SK-MEL-5 (cell line): Measurements from ENCODE around the gene DNAH2. TPM values are rescaled to one million over a fixed set of nuclear protein-coding genes. Genes with fewer than 3 reads are reported as not detected.

Experiments
- DNase-seq: peaks from one replicate; pipeline ENCODE4 v3.0.0-alpha.2; 2016; ENCODE audit warnings: low read depth, low spot score
- in situ Hi-C: cut with HindIII; loops from 2 replicates; pipeline ENCODE4 v1.10.0; 2016; ENCODE audit warnings: low sequenced_read_pairs, high pct_unique_total_duplicates, low pct_unique_long_range_greater_than_20kb
- total RNA-seq: library from RNA; depleted of rRNA; stranded (reverse); fragments of >200 nt; shearing (Covaris generic); gene quantifications from 2 replicates; pipeline ENCODE4 v1.2.3, GENCODE V29; 2014

DNAH2 gene
- total RNA-seq, 1 experiment from 2014 or later, result 0.03 TPM

DNA sequence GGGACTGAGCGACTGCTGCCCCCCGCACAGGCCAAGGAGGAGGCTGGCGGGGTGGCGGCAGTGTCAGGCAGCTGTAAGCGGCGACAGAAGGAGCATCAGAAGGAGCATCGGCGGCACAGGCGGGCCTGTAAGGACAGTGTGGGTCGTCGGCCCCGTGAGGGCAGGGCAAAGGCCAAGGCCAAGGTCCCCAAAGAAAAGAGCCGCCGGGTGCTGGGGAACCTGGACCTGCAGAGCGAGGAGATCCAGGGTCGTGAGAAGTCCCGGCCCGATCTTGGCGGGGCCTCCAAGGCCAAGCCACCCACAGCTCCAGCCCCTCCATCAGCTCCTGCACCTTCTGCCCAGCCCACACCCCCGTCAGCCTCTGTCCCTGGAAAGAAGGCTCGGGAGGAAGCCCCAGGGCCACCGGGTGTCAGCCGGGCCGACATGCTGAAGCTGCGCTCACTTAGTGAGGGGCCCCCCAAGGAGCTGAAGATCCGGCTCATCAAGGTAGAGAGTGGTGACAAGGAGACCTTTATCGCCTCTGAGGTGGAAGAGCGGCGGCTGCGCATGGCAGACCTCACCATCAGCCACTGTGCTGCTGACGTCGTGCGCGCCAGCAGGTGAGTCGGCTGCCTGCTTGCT is 131.7 kb downstream of the DNAH2 start:
- in situ Hi-C loops, result no loop called here
- no peak for DNase-seq

DNA sequence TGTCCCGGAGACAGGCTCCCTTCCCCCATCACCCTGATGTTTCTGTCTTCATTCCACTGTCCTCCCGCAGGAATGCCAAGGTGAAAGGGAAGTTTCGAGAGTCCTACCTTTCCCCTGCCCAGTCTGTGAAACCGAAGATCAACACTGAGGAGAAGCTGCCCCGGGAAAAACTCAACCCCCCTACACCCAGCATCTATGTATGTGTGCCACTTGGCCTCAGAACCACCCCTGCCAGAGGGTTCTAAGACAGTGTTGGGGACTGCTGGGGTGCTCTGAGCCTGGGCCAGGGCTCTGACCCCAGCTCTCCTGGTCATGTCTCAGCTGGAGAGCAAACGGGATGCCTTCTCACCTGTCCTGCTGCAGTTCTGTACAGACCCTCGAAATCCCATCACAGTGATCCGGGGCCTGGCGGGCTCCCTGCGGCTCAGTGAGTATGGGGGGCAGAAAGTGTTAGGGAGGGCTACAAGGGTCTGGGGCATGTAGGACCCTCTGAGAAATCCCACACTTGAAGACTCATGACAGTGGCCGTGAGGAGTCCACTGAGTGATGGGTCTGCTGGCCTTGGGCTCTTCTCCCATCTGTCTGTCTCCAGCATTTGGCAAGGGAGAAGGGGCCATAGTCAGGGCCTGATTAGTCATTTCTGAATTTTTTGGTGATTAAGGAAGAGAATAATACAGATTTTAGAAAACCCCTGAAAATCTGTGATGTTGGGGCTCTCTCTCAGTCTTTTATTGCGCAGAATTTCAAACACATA is 132.4 kb downstream of the DNAH2 start:
- DNase-seq, result no peak
- in situ Hi-C loops, result no loop called here

DNA sequence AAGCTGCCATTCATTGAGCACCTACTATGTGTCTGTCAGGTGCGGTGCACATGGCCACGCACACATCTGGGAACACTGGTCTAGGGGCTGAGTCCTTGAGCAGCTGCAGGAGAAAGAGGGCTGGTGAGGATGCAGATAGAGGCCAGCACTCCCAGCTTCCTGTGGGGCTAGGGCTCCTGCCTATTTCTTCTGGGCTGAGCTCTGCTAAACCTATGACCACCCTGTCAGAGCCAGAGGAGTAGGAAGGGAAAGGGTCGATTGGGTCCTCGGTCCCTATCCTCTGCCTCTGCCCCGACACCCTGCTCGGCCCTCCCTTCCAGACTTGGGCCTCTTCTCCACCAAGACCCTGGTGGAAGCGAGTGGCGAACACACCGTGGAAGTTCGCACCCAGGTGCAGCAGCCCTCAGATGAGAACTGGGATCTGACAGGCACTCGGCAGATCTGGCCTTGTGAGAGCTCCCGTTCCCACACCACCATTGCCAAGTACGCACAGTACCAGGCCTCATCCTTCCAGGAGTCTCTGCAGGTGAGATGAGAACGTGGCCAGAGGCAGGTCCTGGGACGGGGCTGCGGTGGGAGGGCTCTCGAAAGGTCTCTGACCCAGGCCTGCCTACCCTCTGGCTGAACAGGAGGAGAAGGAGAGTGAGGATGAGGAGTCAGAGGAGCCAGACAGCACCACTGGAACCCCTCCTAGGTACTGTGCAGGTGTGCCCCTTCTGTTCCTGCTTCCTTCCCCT is 133.3 kb downstream of the DNAH2 start:
- in situ Hi-C loops, result no loop called here
- DNase-seq, result no peak

DNA sequence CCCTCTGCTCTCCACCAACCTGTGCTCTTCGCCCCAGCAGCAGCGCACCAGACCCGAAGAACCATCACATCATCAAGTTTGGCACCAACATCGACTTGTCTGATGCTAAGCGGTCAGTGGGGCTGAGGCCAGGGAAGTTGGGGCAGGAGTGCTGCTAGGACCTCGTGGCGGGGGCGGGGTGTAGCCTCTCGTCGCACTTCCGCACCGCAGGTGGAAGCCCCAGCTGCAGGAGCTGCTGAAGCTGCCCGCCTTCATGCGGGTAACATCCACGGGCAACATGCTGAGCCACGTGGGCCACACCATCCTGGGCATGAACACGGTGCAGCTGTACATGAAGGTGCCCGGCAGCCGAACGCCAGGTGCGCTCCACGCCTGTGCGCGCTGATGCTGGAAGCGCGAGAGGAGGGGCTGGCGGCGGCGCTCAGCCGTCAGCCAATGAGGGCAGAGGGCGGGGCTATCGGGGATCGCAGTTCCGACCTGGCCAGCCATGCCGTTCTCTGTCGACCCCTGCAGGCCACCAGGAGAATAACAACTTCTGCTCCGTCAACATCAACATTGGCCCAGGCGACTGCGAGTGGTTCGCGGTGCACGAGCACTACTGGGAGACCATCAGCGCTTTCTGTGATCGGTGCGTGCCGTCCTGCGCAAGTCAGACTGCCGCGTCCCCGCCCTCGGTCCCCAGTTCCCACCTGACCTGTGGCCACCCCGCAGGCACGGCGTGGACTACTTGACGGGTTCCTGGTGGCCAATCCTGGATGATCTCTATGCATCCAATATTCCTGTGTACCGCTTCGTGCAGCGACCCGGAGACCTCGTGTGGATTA is 134.1 kb downstream of the DNAH2 start:
- DNase-seq, result peak; percentile 90
- in situ Hi-C loops, result no loop called here

DNA sequence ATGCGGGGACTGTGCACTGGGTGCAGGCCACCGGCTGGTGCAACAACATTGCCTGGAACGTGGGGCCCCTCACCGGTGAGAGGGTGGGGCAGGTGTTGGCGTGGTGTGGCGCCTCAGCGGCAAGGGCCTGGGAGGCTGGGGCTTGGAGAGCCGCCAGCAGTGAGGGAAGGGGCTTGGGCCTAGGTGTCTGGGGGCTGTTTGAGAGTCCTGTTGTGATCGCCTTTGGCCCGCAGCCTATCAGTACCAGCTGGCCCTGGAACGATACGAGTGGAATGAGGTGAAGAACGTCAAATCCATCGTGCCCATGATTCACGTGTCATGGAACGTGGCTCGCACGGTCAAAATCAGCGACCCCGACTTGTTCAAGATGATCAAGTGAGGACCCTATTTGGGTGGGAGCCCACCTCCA is 134.7 kb downstream of the DNAH2 start:
- in situ Hi-C loops, result no loop called here
- no peak for DNase-seq

DNA sequence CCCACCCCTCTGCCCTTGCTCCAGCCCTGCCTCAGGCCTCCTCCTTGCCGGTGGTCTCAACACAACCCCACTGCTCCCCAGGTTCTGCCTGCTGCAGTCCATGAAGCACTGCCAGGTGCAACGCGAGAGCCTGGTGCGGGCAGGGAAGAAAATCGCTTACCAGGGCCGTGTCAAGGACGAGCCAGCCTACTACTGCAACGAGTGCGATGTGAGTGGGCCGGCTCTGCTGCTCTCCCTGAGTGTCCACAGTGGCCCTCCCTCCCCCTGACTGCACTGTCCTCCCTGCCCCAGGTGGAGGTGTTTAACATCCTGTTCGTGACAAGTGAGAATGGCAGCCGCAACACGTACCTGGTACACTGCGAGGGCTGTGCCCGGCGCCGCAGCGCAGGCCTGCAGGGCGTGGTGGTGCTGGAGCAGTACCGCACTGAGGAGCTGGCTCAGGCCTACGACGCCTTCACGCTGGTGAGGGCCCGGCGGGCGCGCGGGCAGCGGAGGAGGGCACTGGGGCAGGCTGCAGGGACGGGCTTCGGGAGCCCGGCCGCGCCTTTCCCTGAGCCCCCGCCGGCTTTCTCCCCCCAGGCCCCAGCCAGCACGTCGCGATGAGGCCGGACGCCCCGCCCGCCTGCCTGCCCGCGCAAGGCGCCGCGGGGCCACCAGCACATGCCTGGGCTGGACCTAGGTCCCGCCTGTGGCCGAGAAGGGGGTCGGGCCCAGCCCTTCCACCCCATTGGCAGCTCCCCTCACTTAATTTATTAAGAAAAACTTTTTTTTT is 135.6 kb downstream of the DNAH2 start:
- in situ Hi-C loops, result no loop called here
- no peak for DNase-seq

DNA sequence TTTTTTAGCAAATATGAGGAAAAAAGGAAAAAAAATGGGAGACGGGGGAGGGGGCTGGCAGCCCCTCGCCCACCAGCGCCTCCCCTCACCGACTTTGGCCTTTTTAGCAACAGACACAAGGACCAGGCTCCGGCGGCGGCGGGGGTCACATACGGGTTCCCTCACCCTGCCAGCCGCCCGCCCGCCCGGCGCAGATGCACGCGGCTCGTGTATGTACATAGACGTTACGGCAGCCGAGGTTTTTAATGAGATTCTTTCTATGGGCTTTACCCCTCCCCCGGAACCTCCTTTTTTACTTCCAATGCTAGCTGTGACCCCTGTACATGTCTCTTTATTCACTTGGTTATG is 136.1 kb downstream of the DNAH2 start:
- in situ Hi-C loops, result no loop called here
- no peak for DNase-seq

DNA sequence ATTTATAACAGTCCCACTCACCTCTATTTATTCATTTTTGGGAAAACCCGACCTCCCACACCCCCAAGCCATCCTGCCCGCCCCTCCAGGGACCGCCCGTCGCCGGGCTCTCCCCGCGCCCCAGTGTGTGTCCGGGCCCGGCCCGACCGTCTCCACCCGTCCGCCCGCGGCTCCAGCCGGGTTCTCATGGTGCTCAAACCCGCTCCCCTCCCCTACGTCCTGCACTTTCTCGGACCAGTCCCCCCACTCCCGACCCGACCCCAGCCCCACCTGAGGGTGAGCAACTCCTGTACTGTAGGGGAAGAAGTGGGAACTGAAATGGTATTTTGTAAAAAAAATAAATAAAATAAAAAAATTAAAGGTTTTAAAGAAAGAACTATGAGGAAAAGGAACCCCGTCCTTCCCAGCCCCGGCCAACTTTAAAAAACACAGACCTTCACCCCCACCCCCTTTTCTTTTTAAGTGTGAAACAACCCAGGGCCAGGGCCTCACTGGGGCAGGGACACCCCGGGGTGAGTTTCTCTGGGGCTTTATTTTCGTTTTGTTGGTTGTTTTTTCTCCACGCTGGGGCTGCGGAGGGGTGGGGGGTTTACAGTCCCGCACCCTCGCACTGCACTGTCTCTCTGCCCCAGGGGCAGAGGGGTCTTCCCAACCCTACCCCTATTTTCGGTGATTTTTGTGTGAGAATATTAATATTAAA is 136.7 kb downstream of the DNAH2 start:
- DNase-seq, result no peak

DNA sequence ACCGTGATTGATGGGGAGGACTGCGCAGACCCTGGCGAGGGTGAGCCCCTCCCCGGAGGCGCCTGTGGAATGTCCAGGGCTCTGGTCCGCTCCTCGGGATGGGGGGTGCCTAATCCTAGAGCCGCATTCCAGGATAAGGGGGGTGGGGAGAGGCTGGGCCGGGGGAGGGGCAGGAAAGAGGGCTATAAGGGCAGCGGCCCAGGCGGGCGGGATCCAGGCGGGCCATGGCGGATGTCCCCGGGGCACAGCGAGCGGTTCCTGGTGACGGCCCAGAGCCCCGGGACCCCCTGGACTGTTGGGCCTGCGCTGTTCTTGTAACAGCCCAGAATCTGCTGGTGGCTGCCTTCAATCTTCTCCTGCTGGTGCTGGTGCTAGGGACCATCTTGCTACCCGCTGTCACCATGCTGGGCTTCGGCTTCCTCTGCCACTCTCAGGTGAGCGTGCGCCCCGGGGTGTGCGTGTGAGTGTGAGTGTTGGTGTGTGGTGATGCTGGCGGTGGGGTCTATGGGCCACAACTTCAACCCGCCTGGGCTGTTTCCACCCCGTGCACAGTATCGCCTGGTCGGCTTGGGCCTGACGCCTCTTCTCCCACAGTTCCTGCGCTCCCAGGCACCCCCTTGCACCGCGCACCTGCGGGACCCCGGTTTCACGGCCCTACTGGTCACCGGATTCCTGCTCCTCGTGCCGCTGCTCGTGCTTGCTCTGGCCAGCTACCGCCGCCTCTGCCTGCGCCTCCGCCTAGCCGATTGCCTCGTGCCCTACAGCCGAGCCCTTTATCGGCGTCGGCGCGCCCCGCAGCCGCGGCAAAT is 137.5 kb downstream of the DNAH2 start, which contains the start of gene TMEM88:
Gene TMEM88, plus strand, starts transcription at position 216 of the 809 bp plus-strand sequence. Its CDS starts 9 bp downstream, at position 225.
- DNase-seq, result no peak
- in situ Hi-C loops, result no loop called here

More for the DNA sequence above, 136.7 kb downstream of the DNAH2 start:
- in situ Hi-C loops, result no loop called here

DNA sequence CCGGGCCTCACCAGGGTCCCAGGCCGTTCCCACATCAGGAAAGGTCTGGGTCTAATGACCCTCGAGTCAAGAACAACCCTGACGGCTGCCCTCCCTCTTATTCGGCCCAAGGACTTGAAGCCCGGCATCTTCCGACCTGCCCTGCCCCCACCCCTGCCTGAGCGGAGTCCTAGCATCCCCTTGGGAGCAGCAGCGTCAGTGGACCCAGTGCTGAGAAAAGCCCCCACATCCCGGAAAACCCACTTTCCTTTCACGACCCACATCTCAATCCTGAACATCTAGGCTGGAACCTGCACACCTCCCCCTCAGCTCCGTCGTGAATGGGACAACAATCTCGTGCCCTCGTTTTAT is 138.1 kb downstream of the DNAH2 start:
- DNase-seq, result no peak
- in situ Hi-C loops, result no loop called here

DNA sequence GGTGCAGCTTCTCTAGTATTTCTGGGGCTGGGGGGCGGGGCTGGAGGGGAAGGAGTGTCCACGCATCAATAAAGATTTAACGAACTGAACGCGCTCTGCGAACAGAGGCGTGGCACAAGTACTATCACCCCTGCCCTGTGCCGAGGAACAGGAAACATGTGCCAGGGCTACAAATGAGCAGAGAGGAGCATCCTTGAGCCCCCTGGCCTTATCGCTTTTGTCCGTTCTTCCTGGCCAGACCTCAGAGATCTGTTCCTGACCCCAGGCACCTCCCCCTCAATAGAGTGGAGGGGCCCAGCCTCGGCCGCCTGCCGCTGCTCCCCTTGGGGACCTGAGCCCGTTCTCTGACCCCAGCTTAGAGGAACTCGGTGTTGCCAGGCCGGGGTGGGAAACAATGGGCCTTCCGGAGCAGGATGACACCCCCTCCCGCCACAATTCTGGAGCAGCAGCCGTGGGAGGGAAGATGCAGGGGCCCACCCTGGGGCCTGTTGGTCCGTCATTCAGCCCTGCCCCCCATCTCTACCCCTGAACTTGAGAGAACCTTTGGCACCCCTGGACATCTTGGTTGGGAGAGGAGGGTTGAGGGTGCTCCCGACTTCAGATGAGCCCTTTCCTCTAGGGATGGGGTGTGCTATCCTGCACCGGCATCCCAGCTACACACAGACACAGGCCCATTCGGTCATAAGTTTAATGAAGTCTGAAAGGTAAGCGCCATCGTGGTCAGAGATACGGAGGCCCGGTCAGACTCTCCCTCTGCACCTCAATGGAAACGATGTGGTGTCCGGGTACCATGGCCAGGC is 138.7 kb downstream of the DNAH2 start:
- in situ Hi-C loops, result no loop called here
- DNase-seq, result no peak

DNA sequence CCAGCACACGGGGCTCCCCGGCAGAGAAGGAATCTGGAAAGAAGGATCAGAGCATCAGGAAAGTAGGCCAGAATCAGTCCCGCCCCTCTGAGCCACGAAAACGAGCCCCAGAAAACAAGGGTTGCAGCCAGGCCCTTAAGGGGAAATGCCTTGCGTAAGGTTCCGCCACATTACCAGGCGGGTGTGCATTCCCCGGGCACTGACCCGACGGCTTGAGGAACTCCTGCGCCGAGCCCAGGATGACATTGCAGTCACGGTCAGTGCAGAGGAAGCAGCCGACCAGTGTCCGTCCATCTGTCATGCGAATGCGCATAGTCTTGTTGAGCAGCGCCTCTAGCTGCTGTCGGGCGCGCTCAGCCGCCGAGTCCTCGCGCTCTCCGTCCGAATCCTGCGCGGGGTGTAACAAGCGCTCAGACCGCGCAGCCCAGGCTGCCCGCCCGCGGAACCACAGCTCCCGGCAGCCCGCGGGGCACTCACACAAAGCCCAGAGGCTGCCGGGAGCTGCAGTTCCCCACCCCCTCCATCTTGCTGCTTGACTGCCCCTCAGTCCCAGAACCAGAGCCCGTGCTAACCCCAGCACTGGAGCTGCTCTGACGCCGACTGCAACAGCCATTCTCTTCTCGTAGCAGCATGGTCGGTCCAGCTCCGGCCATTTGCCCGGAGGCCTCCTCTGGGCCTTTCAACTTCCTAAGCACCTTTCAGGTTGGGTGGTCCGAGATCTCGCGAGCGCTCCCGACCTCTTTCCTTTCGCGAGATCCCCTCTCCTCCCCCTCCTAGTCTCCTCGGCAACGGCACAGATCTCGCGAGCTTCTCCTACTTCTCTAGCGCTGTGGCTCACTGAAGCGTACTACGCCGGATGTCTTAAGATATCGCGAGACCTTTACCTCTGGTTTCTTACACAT is 139.5 kb downstream of the DNAH2 start, which contains the start of gene NAA38:
Gene NAA38, minus strand, starts transcription at position 749 of the 902 bp plus-strand sequence. Its CDS starts 96 bp downstream, at position 653.
- in situ Hi-C loops, result no loop called here

DNA sequence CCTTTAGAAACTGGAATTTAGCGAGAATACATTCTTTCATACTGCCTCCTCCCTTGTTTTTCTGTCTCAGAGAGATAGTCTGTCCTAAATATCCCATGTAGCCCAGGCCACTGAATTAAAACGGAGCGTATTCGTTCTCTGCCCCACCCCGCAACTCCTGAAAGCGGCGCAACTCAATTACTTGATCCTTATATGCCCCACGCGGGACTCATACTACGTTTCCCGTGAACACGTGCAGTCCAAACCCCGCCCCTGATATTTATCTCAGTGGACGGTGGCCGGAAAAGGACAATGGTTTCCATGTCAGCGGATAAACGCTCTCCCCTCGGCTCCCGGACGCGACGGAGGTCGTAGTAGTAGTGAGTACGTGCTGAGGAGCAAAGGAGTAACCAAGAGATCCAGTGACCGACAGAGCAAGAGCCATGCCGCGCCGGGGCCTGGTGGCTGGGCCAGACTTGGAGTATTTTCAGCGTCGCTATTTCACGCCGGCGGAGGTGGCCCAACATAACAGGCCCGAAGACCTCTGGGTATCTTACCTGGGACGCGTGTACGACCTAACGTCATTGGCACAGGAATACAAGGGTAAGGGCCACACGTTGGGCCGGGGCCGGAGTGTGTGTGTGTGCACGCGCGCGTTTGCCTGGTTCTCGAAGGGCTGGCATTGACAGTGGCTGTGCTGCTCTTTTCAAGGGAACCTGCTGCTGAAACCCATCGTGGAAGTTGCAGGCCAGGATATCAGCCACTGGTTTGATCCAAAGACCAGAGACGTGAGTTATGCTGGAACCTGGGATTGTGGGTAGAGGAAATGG is 140.4 kb downstream of the DNAH2 start, which contains the start of gene CYB5D1:
Gene CYB5D1, plus strand, starts transcription at position 291 of the 809 bp plus-strand sequence. Its CDS starts 132 bp downstream, at position 423.
- peak; percentile 94 for DNase-seq
- in situ Hi-C loops, result no loop called here

More for the DNA sequence above, 139.5 kb downstream of the DNAH2 start, which contains the start of gene NAA38:
- DNase-seq, result peak; percentile 100
